HG03520 (cell line): ENCODE data around the gene GADD45G.

Experiments
- ATAC-seq: cut with Tn5 transposase; IDR thresholded peaks from one replicate; pipeline ENCODE4 v1.9.1; 2021; ENCODE audit warnings: mild to moderate bottlenecking, moderate library complexity; ENCODE audit not compliant: unreplicated experiment

GADD45G gene

GRCh38 chr9:89592213-89592815, 12.5 kb upstream of the GADD45G start:
- no peak for ATAC-seq

GRCh38 chr9:89592963-89593726, 11.7 kb upstream of the GADD45G start:
- no peak for ATAC-seq

- no peak for ATAC-seq
Observed at GRCh38 chr9:89593727-89594427, 10.9 kb upstream of the GADD45G start.

- ATAC-seq, result no peak
Observed at GRCh38 chr9:89594811-89595550, 9.8 kb upstream of the GADD45G start.

- ATAC-seq, result no peak
Observed at GRCh38 chr9:89595646-89596045, 9.2 kb upstream of the GADD45G start.

GRCh38 chr9:89596937-89597555, 7.8 kb upstream of the GADD45G start:
- ATAC-seq, result no peak

- no peak for ATAC-seq
Observed at GRCh38 chr9:89597711-89598362, 7.0 kb upstream of the GADD45G start.

- ATAC-seq, result no peak
Observed at GRCh38 chr9:89598363-89598713, 6.5 kb upstream of the GADD45G start.

- ATAC-seq, result no peak
Observed at GRCh38 chr9:89598926-89599325, 5.9 kb upstream of the GADD45G start.

GRCh38 chr9:89600831-89601230, 4.0 kb upstream of the GADD45G start:
- ATAC-seq, result no peak

GRCh38 chr9:89601306-89601705, 3.5 kb upstream of the GADD45G start:
- ATAC-seq, result no peak

GRCh38 chr9:89601856-89602562, 2.8 kb upstream of the GADD45G start:
- no peak for ATAC-seq

GRCh38 chr9:89602978-89603766, 1.6 kb upstream of the GADD45G start:
- no peak for ATAC-seq

GRCh38 chr9:89603767-89604665, 796 bp upstream of the GADD45G start:
- ATAC-seq, result no peak

GRCh38 chr9:89605465-89606048, 745 bp downstream of the GADD45G start:
- no peak for ATAC-seq

GRCh38 chr9:89606049-89606623, 1.3 kb downstream of the GADD45G start:
- no peak for ATAC-seq

GRCh38 chr9:89606624-89607311, 2.0 kb downstream of the GADD45G start:
- ATAC-seq, result no peak
